NCI-H1105 treated with DMSO at 0.1 percent for 48 hours (cell line): ENCODE results near the gene PTX4.
A peak's percentile ranks its signal among the peaks of the same experiment; 100 is the strongest.

Experiments used
- DNase-seq: peaks from one replicate; lab custom pipeline; 2025; lab: John Stamatoyannopoulos, UW

PTX4 gene

GRCh38 chr16:1500465-1501150 lies 11.9 kb upstream of the PTX4 start:
- no peak for DNase-seq

- DNase-seq, result no peak
Observed at GRCh38 chr16:1499756-1500464, 11.2 kb upstream of the PTX4 start.

GRCh38 chr16:1498899-1499676 lies 10.3 kb upstream of the PTX4 start:
- no peak for DNase-seq

GRCh38 chr16:1497014-1497598 lies 8.4 kb upstream of the PTX4 start:
- no peak for DNase-seq

GRCh38 chr16:1496464-1496863 lies 7.7 kb upstream of the PTX4 start:
- DNase-seq, result no peak

DNA sequence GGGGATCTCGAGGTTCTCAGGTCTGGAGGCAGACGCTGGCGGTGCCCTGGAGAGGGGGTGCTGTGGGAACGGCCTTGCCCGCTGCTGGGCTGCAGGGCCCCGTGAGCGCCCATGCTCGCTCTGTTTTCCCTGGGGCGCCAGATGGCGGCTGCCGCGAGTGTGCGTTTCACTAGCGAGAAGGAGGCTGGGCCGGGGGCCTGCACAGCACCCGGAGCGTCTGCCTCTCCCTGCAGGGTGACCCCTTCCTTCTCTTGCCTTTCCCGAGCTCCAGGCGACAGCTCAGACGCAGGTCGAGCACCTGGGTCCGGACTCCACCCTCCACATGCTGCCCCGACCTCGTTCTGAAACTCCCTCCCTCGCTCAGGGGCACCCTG lies 7.1 kb upstream of the PTX4 start:
- DNase-seq, result no peak

DNA sequence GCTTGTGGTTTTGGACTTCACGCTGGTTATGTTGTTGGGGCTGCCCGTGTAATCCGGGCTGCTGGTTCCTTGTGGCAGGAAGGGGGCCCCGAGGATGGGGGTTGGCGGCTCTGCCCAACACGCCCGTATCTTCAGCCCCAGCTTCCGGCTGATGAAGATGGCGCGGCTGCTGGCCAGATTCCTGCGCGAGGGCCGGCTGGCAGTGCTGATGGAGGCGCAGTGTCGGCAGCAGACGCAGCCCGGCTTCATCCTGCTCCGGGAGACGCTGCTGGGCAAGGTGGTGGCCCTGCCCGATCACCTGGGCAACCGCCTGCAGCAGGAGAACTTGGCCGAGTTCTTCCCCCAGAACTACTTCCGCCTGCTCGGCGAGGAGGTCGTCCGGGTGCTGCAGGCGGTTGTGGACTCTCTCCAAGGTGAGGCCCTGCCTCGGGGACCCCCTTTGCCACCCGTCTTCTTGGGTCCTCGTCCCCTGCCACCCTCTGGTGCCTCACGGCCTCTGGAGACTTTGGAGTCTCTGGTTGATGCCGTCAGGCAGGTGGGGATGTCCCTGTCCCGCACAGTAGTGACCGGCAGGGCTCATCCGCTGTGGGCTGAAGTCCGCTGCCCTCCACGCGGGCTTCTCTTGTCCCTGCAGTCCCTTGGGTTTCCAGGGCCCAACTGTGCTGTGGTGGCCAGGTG lies 6.6 kb upstream of the PTX4 start:
- no peak for DNase-seq

- no peak for DNase-seq
Observed at GRCh38 chr16:1494711-1495110, 6.0 kb upstream of the PTX4 start.

- DNase-seq, result no peak
Observed at GRCh38 chr16:1494129-1494640, 5.4 kb upstream of the PTX4 start.

DNA sequence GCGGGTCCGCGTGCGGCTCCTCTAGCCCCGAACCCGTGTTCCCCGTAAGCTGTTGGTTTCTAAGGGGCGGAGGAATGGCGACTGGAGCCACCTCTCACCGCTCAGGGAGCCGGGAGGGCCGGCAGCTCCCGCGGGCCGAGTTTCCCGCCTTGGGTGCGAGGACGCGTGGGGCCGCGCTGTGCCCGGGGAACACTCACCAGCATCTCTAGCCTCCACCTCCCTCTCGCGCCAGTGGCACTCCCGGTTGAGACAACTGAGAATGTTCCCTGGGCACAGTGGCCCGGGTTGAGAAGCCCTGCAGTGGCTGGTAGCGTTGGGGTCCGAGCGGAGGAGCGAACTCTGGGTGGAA lies 5.0 kb upstream of the PTX4 start:
- DNase-seq, result no peak

GRCh38 chr16:1492923-1493745 lies 4.4 kb upstream of the PTX4 start, which contains the start of gene TELO2:
Gene TELO2 (plus strand): TSS chr16:1493360. CDS start chr16:1494282, 922 bp downstream.
- peak; percentile 25 for DNase-seq

GRCh38 chr16:1492082-1492922 lies 3.6 kb upstream of the PTX4 start:
- DNase-seq, result no peak

DNA sequence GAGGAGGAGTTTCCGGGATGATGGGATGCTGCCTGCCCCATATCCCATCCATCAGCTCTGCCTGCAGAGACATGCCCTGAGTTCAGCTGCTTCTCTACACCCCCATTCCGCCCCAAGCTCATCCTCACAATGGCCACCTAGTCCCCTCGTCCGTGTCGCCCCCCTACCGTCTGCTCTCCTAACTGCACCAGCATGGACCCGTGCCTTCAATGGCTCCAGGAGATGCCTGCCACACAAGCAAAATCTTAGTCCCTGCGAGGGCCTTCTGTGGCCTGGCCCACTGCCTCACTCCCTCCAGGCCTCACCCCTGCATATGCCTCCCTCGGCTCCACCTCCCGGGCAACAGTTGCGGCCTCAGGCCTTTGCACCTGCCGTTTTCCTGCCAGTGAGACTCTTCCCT lies 2.6 kb upstream of the PTX4 start:
- DNase-seq, result no peak

DNA sequence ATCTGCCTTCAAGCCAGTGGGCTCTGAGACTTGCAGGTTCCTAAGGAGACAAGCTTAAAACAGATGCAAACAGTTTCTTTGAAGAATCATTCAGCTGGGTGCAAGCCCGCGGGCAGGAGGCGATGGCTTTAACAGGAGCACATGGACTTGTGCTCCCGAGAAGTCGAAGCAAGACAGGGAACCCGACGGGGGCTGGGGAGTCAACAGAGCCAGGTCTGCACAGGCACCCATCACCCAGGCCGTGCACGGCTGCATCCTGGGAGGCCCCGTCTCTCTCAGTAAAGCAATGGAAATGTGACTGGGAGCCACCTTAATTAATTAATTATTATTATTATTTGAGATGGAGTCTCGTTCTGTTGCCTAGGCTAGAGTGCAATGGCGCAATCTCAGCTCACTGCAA lies 333 bp upstream of the PTX4 start:
- DNase-seq, result no peak

GRCh38 chr16:1488054-1488601 lies 616 bp downstream of the PTX4 start:
- DNase-seq, result no peak

DNA sequence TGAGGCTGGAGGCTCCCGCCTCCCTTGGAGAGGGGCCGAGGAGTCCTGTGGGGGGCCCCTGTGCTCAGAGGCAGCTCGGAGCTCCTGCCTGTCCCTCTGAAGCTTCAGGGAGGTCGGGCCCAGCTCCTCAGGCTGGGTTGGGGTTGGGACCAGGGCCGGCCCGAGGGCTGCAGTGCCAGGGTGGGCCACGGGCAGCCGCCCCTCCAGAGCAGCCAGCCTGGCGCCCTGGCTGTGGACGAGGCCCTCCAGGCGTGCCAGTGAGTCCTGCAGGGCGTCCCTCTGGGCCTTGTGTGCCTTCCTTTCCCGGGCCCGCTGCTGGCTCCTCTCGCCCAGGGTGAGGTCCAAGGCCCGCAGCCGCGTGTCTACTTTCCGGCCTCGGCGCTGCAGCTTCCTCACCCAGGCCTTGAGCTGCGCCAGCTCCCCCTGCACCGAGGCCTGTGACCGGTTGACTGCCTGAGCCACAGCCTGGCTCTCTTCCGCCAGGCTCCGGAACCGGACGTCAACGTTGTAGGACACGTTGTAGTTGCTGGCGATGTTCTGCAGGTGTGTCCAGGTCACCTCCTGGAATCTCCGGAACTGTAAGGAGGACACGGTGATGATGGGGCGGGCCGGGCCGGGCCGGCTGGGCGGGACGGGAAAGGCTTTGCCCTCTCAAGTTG lies 1.2 kb downstream of the PTX4 start:
- DNase-seq, result no peak

- DNase-seq, result no peak
Observed at GRCh38 chr16:1486551-1487390, 2.0 kb downstream of the PTX4 start.

GRCh38 chr16:1485847-1486496 lies 2.8 kb downstream of the PTX4 start:
- DNase-seq, result no peak
